Caco-2 (cell line): ENCODE data around the gene UBTD1. TPM values are rescaled to one million over a fixed set of nuclear protein-coding genes. Genes with fewer than 3 reads are reported as not detected.
"Not testable (repeated sequence)": the region's sequence is repeated elsewhere in the genome, so short reads cannot be mapped to it uniquely, and the experiment has no call there.

Experiments
- BruUV-seq: library from RNA; stranded (reverse); fragments of 400-500 nt; replicated peaks from 2 replicates; lab custom pipeline; 2021; lab: Mats Ljungman, UMichigan
- CTCF ChIA-PET: fragments of 300-600 bp; sonication (Branson Sonifier 250); formaldehyde crosslinking; loops from one replicate; lab custom pipeline; 2022; ENCODE audit warnings: antibody characterized with exemption; lab: Charles Lee
- POLR2A ChIA-PET: fragments of 300-600 bp; sonication (Branson Sonifier 250); formaldehyde crosslinking; loops from one replicate; lab custom pipeline; 2022; ENCODE audit warnings: antibody characterized with exemption; lab: Charles Lee
- DNase-seq, 2 experiments: peaks; one replicate each; pipeline versions ENCODE4 v3.0.0 to v3.0.0-alpha.2; 2020 to 2022
- H3K27me3 ChIP-seq: replicated peaks from 2 replicates; pipeline ENCODE4 v1.6.0; 2011; ENCODE audit warnings: low read length; ENCODE audit not compliant: control insufficient read depth, insufficient read depth
- H3K36me3 ChIP-seq: 2 replicates; pipeline ENCODE4 v1.5.1; 2011; ENCODE audit warnings: low read length; ENCODE audit not compliant: control insufficient read depth, insufficient read depth
- H3K4me1 ChIP-seq: fragments of 250-450 bp; sonication (Bioruptor Pico); 2 replicates; pipeline ENCODE4 v1.5.1; 2020; ENCODE audit warnings: mild to moderate bottlenecking
- H3K4me3 ChIP-seq: 2 replicates; pipeline ENCODE4 v1.5.1; 2011; ENCODE audit warnings: low read depth, mild to moderate bottlenecking, control low read depth, low read length
- H3K9me3 ChIP-seq: fragments of 250-450 bp; sonication (Bioruptor Pico); 2 replicates; pipeline ENCODE4 v1.5.1; 2020; ENCODE audit warnings: mild to moderate bottlenecking, moderate library complexity
- H3K27ac Mint-ChIP-seq: one replicate; pipeline ENCODE4 v1.8.0; 2022; ENCODE audit warnings: mixed read lengths; ENCODE audit not compliant: unreplicated experiment
- H3K27me3 Mint-ChIP-seq: one replicate; pipeline ENCODE4 v1.8.0; 2022; ENCODE audit warnings: mixed read lengths; ENCODE audit not compliant: insufficient read depth, unreplicated experiment
- H3K36me3 Mint-ChIP-seq: one replicate; pipeline ENCODE4 v1.8.0; 2022; ENCODE audit warnings: mild to moderate bottlenecking, mixed read lengths; ENCODE audit not compliant: insufficient read depth, unreplicated experiment
- H3K4me1 Mint-ChIP-seq: one replicate; pipeline ENCODE4 v1.8.0; 2022; ENCODE audit warnings: low read depth, mixed read lengths; ENCODE audit not compliant: unreplicated experiment
- H3K4me3 Mint-ChIP-seq: one replicate; pipeline ENCODE4 v1.8.0; 2022; ENCODE audit warnings: mild to moderate bottlenecking, moderate library complexity, mixed read lengths; ENCODE audit not compliant: unreplicated experiment
- H3K9me3 Mint-ChIP-seq: one replicate; pipeline ENCODE4 v1.8.0; 2022; ENCODE audit warnings: mixed read lengths; ENCODE audit not compliant: unreplicated experiment
- intact Hi-C: fragments of 100-400 bp; cut with micrococcal nuclease; formaldehyde crosslinking; loops from one replicate; pipeline ENCODE4 v1.10.0; 2022; ENCODE audit not compliant: unreplicated experiment
- total RNA-seq: library from RNA; stranded (reverse); gene quantifications from 2 replicates; pipeline ENCODE4 v1.2.3, GENCODE V29; 2022
- TF ChIP-seq, protein P1 (sequence below), 2 experiments: fragments of 200-600 bp in 1 of 2; IDR thresholded peaks; 1 replicate in 1 of 2; 2 replicates in 1 of 2; pipeline versions ENCODE4 v1.5.1 to v1.8.0; 2011 to 2022; ENCODE audit warnings: antibody characterized with exemption in 1 of 2, control low read depth in 1 of 2, inconsistent platforms in 1 of 2, low read depth in 1 of 2, low read length in 1 of 2, mild to moderate bottlenecking in 1 of 2, moderate library complexity in 1 of 2; ENCODE audit not compliant: insufficient read depth in 1 of 2, severe bottlenecking in 1 of 2, unreplicated experiment in 1 of 2

The UBTD1 gene
- total RNA-seq, 1 experiment from 2014 or later: 11.4 TPM

DNA sequence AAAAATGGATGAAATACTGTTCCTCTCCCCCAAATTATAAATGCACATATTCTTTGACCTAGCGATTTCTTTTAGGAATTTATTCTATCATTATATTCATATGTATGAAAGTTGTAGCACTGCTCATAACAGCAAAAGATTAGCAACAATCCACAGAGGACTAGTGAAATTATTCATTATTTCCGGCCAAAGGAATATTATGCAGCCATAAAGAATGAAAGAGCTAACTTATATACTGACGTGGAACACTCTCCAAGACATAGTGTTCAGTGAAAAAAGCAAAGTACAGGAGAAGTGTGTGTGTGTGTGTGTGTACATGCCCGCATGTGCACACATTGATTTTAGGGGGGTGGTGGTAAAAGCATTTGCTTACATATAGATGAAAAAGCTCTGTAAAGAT lies 23.8 kb upstream of the UBTD1 start:
- no peaks in the 10 kb centered on the region for H3K9me3 ChIP-seq
- no peak overlapping the region for H3K27ac Mint-ChIP-seq
- POLR2A ChIA-PET: no interaction called here
- TF ChIP-seq, protein P1, sequence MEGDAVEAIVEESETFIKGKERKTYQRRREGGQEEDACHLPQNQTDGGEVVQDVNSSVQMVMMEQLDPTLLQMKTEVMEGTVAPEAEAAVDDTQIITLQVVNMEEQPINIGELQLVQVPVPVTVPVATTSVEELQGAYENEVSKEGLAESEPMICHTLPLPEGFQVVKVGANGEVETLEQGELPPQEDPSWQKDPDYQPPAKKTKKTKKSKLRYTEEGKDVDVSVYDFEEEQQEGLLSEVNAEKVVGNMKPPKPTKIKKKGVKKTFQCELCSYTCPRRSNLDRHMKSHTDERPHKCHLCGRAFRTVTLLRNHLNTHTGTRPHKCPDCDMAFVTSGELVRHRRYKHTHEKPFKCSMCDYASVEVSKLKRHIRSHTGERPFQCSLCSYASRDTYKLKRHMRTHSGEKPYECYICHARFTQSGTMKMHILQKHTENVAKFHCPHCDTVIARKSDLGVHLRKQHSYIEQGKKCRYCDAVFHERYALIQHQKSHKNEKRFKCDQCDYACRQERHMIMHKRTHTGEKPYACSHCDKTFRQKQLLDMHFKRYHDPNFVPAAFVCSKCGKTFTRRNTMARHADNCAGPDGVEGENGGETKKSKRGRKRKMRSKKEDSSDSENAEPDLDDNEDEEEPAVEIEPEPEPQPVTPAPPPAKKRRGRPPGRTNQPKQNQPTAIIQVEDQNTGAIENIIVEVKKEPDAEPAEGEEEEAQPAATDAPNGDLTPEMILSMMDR (IDR thresholded peaks at IDR 0.05; ENCODE audit: insufficient read depth in 1 of 2, low read depth in 1 of 2, low read length in 1 of 2, severe bottlenecking in 1 of 2, unreplicated experiment in 1 of 2): no peak
- peaks cover 6% of the 10 kb centered on the region for H3K36me3 ChIP-seq
- intact Hi-C loops: no loop called here
- H3K27me3 ChIP-seq: no peaks in the 10 kb centered on the region
- H3K36me3 Mint-ChIP-seq: peaks cover 80% of the 10 kb centered on the region
- H3K4me1 ChIP-seq: no peaks in the 10 kb centered on the region
- CTCF ChIA-PET: no interaction called here
- H3K4me3 ChIP-seq: no peak overlapping the region
- H3K9me3 Mint-ChIP-seq: no peaks in the 10 kb centered on the region
- BruUV-seq: no TSS peak
- H3K4me3 Mint-ChIP-seq: no peak overlapping the region
- H3K4me1 Mint-ChIP-seq: no peaks in the 10 kb centered on the region
- DNase-seq: no peak
- H3K27me3 Mint-ChIP-seq: no peaks in the 10 kb centered on the region

DNA sequence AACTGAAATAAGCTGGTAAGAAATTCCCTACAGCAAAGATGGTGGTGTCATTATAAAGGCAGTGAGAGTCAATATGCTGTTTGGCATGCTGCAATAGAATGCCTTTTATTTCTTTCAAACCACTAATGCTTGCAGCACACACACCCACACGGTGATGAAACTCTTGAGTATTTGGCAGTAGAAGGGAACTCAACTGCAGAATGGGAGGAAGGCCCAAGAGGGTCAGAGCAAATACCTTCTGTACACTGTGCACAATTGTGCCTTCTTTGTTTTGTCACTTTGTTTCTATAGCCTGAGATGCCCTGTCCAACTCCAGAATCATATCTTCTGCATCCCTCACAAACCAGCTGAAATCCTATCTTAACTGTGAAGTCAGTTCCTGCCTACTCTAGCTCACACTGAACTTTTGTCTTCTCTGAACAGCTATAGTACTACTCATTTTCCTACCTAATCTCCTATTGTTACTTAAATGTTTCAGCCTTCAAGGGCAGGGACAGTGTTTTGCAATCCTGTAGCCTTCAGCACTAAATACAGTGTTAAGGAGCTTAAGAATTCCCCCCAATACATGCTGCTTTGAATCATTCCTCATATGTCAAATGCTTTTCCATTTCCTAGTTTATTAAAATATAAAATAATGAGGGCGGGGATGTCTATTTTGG lies 22.7 kb upstream of the UBTD1 start:
- intact Hi-C loops: no loop called here
- no peak for DNase-seq
- peaks cover 6% of the 10 kb centered on the region for H3K36me3 ChIP-seq
- Mint-ChIP-seq H3K4me3 (no peak overlapping the region), H3K4me1 (no peaks in the 10 kb centered on the region), H3K27ac (no peak overlapping the region), H3K27me3 (no peaks in the 10 kb centered on the region), H3K9me3 (no peaks in the 10 kb centered on the region), H3K36me3 (peaks cover 80% of the 10 kb centered on the region)
- H3K4me3 ChIP-seq: no peak overlapping the region
- TF ChIP-seq, protein P1 (IDR thresholded peaks at IDR 0.05; ENCODE audit: insufficient read depth in 1 of 2, low read depth in 1 of 2, low read length in 1 of 2, severe bottlenecking in 1 of 2, unreplicated experiment in 1 of 2): no peak
- no peaks in the 10 kb centered on the region for H3K4me1 ChIP-seq
- H3K27me3 ChIP-seq: no peaks in the 10 kb centered on the region
- POLR2A ChIA-PET: interaction anchor here (0.5 kb wide), 1 partner anchor 37 kb away, joined by 4 read pairs; no protein-coding TSS in a partner anchor
- no peaks in the 10 kb centered on the region for H3K9me3 ChIP-seq
- no TSS peak for BruUV-seq
- CTCF ChIA-PET: interaction anchor here (0.6 kb wide), 1 partner anchor 8 kb away, joined by 3 read pairs; no protein-coding TSS in a partner anchor

DNA sequence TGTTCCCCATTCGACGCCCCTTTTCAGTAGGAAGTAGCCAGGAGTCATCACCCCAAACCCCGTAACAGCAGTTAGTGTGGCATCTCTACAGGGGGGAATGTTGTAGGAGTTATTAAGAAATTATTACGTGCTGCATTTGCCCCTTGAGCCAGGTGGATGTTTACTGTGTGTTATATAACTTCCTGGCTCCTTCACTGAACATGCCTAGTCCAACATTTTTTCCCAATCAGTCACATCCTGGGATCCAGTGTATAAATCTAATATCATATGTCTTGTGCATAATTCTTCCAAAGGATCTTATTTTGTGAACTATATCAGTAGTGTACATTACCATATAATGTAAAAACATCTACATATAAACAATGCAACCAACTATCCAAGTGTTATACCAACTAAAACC lies 19.3 kb upstream of the UBTD1 start:
- H3K27me3 Mint-ChIP-seq, H3K4me1 Mint-ChIP-seq, POLR2A ChIA-PET, H3K4me1 ChIP-seq, H3K27ac Mint-ChIP-seq, H3K9me3 ChIP-seq, H3K4me3 Mint-ChIP-seq, H3K27me3 ChIP-seq, DNase-seq, intact Hi-C loops, H3K36me3 ChIP-seq, H3K9me3 Mint-ChIP-seq, BruUV-seq, H3K4me3 ChIP-seq, CTCF ChIA-PET: not testable (repeated sequence)
- peaks cover 67% of the 10 kb centered on the region for H3K36me3 Mint-ChIP-seq
